DOHH2 (cell line): ENCODE results near the gene PPP2R5B.

ENCODE experiments used
- H3F3A ChIP-seq: fragments of 200-600 bp; sonication (generic), shearing (Covaris generic); 2 replicates; pipeline ENCODE4 v1.6.0; 2016; ENCODE audit warnings: antibody characterized with exemption, mild to moderate bottlenecking; ENCODE audit not compliant: control insufficient read depth, insufficient read depth
- H3K27ac ChIP-seq: fragments of 200-600 bp; sonication (generic); 2 replicates; pipeline ENCODE4 v1.5.1; 2014; ENCODE audit warnings: low read depth, mild to moderate bottlenecking, low read length, moderate library complexity
- H3K27me3 ChIP-seq: fragments of 200-600 bp; sonication (generic); 2 replicates; pipeline ENCODE4 v1.6.1; 2014; ENCODE audit warnings: mild to moderate bottlenecking, low read length, mixed read lengths; ENCODE audit not compliant: control insufficient read depth
- H3K36me3 ChIP-seq: fragments of 200-600 bp; sonication (generic); 2 replicates; pipeline ENCODE4 v1.6.1; 2014; ENCODE audit warnings: mild to moderate bottlenecking, low read length, moderate library complexity, mixed read lengths; ENCODE audit not compliant: control insufficient read depth
- H3K4me1 ChIP-seq: fragments of 200-600 bp; sonication (generic); 2 replicates; pipeline ENCODE4 v1.6.1; 2014; ENCODE audit warnings: mild to moderate bottlenecking, low read length, mixed read lengths; ENCODE audit not compliant: control insufficient read depth
- H3K4me2 ChIP-seq: fragments of 200-600 bp; sonication (generic); 2 replicates; pipeline ENCODE4 v1.6.0; 2014; ENCODE audit warnings: mild to moderate bottlenecking, low read length, moderate library complexity
- H3K4me3 ChIP-seq: fragments of 200-600 bp; sonication (generic); 2 replicates; pipeline ENCODE4 v1.5.1; 2014; ENCODE audit warnings: mild to moderate bottlenecking, low read length, mixed read lengths
- H3K79me2 ChIP-seq: fragments of 200-600 bp; sonication (generic); 2 replicates; pipeline ENCODE4 v1.6.1; 2014; ENCODE audit warnings: mild to moderate bottlenecking, low read length, mixed read lengths; ENCODE audit not compliant: control insufficient read depth
- H3K9me2 ChIP-seq: fragments of 200-600 bp; sonication (generic); replicated peaks from 2 replicates; pipeline ENCODE4 v1.6.1; 2014; ENCODE audit warnings: mild to moderate bottlenecking, low read length, mixed read lengths; ENCODE audit not compliant: control insufficient read depth
- H3K9me3 ChIP-seq: fragments of 200-600 bp; sonication (generic); 2 replicates; pipeline ENCODE4 v1.6.1; 2014; ENCODE audit warnings: antibody characterized with exemption, low read length, mixed read lengths; ENCODE audit not compliant: control insufficient read depth, insufficient read depth
- H4K20me1 ChIP-seq: fragments of 200-600 bp; sonication (generic); 2 replicates; pipeline ENCODE4 v1.6.0; 2014; ENCODE audit warnings: low read depth, mild to moderate bottlenecking, antibody characterized with exemption, low read length, moderate library complexity; ENCODE audit not compliant: control insufficient read depth, insufficient read depth
- CTCF ChIP-seq: fragments of 200-600 bp; sonication (generic); IDR thresholded peaks from one replicate; pipeline ENCODE4 v1.5.1; 2014; ENCODE audit warnings: antibody characterized with exemption, mild to moderate bottlenecking, low read depth, low read length; ENCODE audit not compliant: poor library complexity, severe bottlenecking
- EZH2phosphoT487 ChIP-seq: fragments of 200-600 bp; sonication (generic); IDR thresholded peaks from 2 replicates; pipeline ENCODE4 v1.6.1; 2017; ENCODE audit warnings: borderline replicate concordance, mild to moderate bottlenecking, antibody characterized with exemption, low read length, moderate library complexity, mixed read lengths

Gene PPP2R5B

GRCh38 chr11:64887757-64888405, 36.6 kb upstream of the PPP2R5B start:
- Histone ChIP-seq H3K9me3 (no peaks in the 10 kb centered on the region), H3K79me2 (no peaks in the 10 kb centered on the region), H3K4me3 (peak overlapping the region; percentile 65), H3K27me3 (no peaks in the 10 kb centered on the region), H3K36me3 (no peaks in the 10 kb centered on the region), H4K20me1 (no peaks in the 10 kb centered on the region), H3F3A (peaks cover 7% of the 10 kb centered on the region), H3K4me2 (peak overlapping the region; percentile 83), H3K4me1 (peaks cover 50% of the 10 kb centered on the region), H3K27ac (peak overlapping the region; percentile 40), H3K9me2 (no peaks in the 10 kb centered on the region)
- TF ChIP-seq CTCF = peak; percentile 88
- TF ChIP-seq EZH2phosphoT487 = no peak

GRCh38 chr11:64888406-64888728, 36.1 kb upstream of the PPP2R5B start:
- Histone ChIP-seq H3K4me1 (peaks cover 46% of the 10 kb centered on the region), H3K36me3 (no peaks in the 10 kb centered on the region), H3K4me3 (peak overlapping the region; percentile 65), H3K27me3 (no peaks in the 10 kb centered on the region), H3K27ac (no peak overlapping the region), H3F3A (peaks cover 7% of the 10 kb centered on the region), H4K20me1 (no peaks in the 10 kb centered on the region), H3K9me3 (no peaks in the 10 kb centered on the region), H3K9me2 (no peaks in the 10 kb centered on the region), H3K79me2 (no peaks in the 10 kb centered on the region), H3K4me2 (peak overlapping the region; percentile 83)
- TF ChIP-seq EZH2phosphoT487 (no peak), CTCF (no peak)

DNA sequence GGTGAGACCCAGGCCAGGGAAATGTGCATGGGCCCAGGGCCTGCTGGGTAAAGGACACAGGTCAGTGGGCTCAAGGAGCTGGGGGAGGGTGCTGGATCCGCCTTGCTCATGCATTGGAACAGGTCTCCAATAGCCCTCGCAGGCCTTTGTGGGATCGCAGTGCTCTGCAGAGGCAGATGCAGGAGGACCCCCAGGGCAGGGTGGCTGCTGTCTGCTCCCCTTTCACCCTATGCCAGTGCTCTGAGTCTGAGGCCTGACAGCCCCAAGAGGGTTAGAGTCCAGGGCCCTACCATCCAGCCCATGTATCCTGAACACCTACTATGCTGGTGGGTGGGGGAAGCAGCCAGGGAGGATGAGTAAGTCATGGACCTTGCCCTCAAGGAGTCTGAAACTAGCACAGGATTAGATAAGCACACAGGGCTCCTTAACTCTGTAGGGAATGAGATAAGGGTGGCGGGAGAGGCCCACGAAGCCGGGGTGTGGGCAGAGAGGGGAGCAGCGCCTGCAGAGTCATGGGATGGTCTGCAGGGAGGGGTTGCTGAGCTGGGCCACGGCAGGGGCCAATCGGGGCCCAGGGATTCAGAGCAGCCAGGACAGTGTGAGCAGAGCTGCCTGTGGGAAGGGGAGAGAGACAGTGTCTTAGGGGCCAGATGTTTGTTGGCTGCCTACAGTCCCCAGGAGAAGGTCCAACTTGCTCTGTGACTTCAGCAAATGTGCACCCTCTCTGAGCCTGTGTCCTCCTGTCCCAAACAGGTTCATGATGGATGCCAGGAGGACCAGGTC, 35.6 kb upstream of the PPP2R5B start:
- Histone ChIP-seq H3K36me3 (no peaks in the 10 kb centered on the region), H3K4me3 (no peak overlapping the region), H4K20me1 (no peaks in the 10 kb centered on the region), H3K9me2 (no peaks in the 10 kb centered on the region), H3K4me2 (no peak overlapping the region), H3K27ac (no peak overlapping the region), H3K27me3 (no peaks in the 10 kb centered on the region), H3F3A (peaks cover 7% of the 10 kb centered on the region; the same call in 1 of the 2 replicates), H3K4me1 (peaks cover 43% of the 10 kb centered on the region), H3K9me3 (no peaks in the 10 kb centered on the region), H3K79me2 (no peaks in the 10 kb centered on the region)
- TF ChIP-seq CTCF (no peak), EZH2phosphoT487 (no peak)
